ENCODE measurements around the gene PARD6G. TPM values are rescaled to one million over a fixed set of nuclear protein-coding genes. Genes with fewer than 3 reads are reported as not detected.

PARD6G gene
- total and polyA plus RNA-seq, 2 of the 13 experiments (the other 11 are each of a cell fraction or from before 2014, with no cell fraction given): 3.6 to 7.4 TPM

DNA sequence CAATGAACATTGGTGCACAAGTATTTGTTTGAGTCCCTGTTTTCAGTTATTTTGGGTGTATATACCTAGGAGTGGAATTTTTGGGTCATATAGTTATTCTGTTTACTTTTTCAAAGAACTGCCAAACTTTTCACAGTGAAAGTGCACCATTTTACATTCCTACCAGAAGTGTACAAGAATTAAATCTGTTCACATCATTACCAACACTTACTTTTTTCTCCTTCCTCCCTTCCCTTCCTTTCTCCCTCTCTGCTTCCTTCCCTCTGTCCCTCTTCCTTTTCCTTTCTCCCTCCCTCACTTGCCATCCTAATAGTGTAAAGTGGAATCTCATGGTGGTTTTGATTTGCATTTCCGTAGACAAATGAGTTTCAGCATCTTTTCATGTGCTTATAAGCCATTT, 126.4 kb downstream of the PARD6G start:
- Histone ChIP-seq H3K36me3 (replicated peaks in 1 of 2; ENCODE audit: control insufficient read depth in 1 of 2, insufficient read depth in 2 of 2, low read length in 2 of 2) (peaks cover 7 to 60% of the 10 kb centered on the region in 2 experiments), H3K4me3 (replicated peaks in 1 of 3; ENCODE audit: insufficient read depth in 1 of 3, low read depth in 2 of 3, low read length in 3 of 3) (no peak overlapping the region), H3K9ac (ENCODE audit: insufficient read depth, low read depth, low read length) (no peak overlapping the region), H3K79me2 (ENCODE audit: insufficient read depth, low read length) (peaks cover 89% of the 10 kb centered on the region), H3K4me1 (ENCODE audit: insufficient read depth, low read length) (peaks cover 29% of the 10 kb centered on the region), H3K27me3 (ENCODE audit: control insufficient read depth in 1 of 2, insufficient read depth in 2 of 2, low read length in 2 of 2) (no peaks in the 10 kb centered on the region), H2AFZ (ENCODE audit: low read length) (no peak overlapping the region), H3K4me2 (ENCODE audit: low read depth, low read length) (no peak overlapping the region), H3K27ac (ENCODE audit: extremely low read length, insufficient read depth, low read length) (no peak overlapping the region), H3K9me3 (ENCODE audit: low read length) (no peaks in the 10 kb centered on the region), H4K20me1 (ENCODE audit: insufficient read depth, low read length) (peaks cover 29% of the 10 kb centered on the region)
- 97% methylated on average over 1 of the region's 1 CpG for WGBS (ENCODE audit: low lambda C conversion rate)
- TF ChIP-seq MTF2 (CRISPR knock-in tag; IDR thresholded peaks at IDR 0.05; ENCODE audit: borderline replicate concordance): no peak
- ChIA-PET CTCF (ENCODE audit: low intra/inter-chr PET ratio, low total read pairs) (no interaction called here), POLR2A (no interaction called here)
- intact Hi-C loops (cut with micrococcal nuclease; ENCODE audit: unreplicated experiment): no loop called here
- ATAC-seq (no peak), DNase-seq (ENCODE audit: low spot score) (no peak), FAIRE-seq (no peak)
- in situ Hi-C loops (cut with HindIII; ENCODE audit: extremely low pct_ligation_motif_present, low pct_unique_long_range_greater_than_20kb): no loop called here
- BruUV-seq (replicated peaks): no TSS peak

- Histone ChIP-seq H3K79me2 (ENCODE audit: insufficient read depth, low read length) (peaks cover 92% of the 10 kb centered on the region), H3K4me1 (ENCODE audit: insufficient read depth, low read length) (peaks cover 46% of the 10 kb centered on the region), H3K4me2 (ENCODE audit: low read depth, low read length) (no peak overlapping the region), H3K36me3 (replicated peaks in 1 of 2; ENCODE audit: control insufficient read depth in 1 of 2, insufficient read depth in 2 of 2, low read length in 2 of 2) (peaks cover 7 to 56% of the 10 kb centered on the region in 2 experiments), H4K20me1 (ENCODE audit: insufficient read depth, low read length) (peaks cover 41% of the 10 kb centered on the region), H3K4me3 (replicated peaks in 1 of 3; ENCODE audit: insufficient read depth in 1 of 3, low read depth in 2 of 3, low read length in 3 of 3) (no peak overlapping the region), H3K27ac (ENCODE audit: extremely low read length, insufficient read depth, low read length) (no peak overlapping the region), H2AFZ (ENCODE audit: low read length) (no peak overlapping the region), H3K27me3 (ENCODE audit: control insufficient read depth in 1 of 2, insufficient read depth in 2 of 2, low read length in 2 of 2) (no peaks in the 10 kb centered on the region), H3K9ac (ENCODE audit: insufficient read depth, low read depth, low read length) (no peak overlapping the region), H3K9me3 (ENCODE audit: low read length) (no peaks in the 10 kb centered on the region)
- in situ Hi-C loops (cut with HindIII; ENCODE audit: extremely low pct_ligation_motif_present, low pct_unique_long_range_greater_than_20kb): no loop called here
- no peak for DNase-seq (ENCODE audit: low spot score)
- ATAC-seq: no peak
- POLR2A ChIA-PET: no interaction called here
- no TSS peak for BruUV-seq (replicated peaks)
- no peak for TF ChIP-seq ZNF713 (CRISPR knock-in tag; IDR thresholded peaks at IDR 0.05)
- TF ChIP-seq, protein P1, sequence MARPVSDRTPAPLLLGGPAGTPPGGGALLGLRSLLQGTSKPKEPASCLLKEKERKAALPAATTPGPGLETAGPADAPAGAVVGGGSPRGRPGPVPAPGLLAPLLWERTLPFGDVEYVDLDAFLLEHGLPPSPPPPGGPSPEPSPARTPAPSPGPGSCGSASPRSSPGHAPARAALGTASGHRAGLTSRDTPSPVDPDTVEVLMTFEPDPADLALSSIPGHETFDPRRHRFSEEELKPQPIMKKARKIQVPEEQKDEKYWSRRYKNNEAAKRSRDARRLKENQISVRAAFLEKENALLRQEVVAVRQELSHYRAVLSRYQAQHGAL (CRISPR knock-in tag; IDR thresholded peaks at IDR 0.05; ENCODE audit: not compliant biosample characterization): no peak
- TF ChIP-seq ZNF225 (CRISPR knock-in tag; IDR thresholded peaks at IDR 0.05): no peak
- TF ChIP-seq RARG (CRISPR knock-in tag; IDR thresholded peaks at IDR 0.05; ENCODE audit: low read depth): no peak
- TF ChIP-seq SMAD3 (CRISPR knock-in tag; IDR thresholded peaks at IDR 0.05): no peak
- 95% methylated on average over 6 of the region's 6 CpGs for WGBS (ENCODE audit: low lambda C conversion rate)
- intact Hi-C loops (cut with micrococcal nuclease; ENCODE audit: unreplicated experiment): no loop called here
- FAIRE-seq: no peak
- CTCF ChIA-PET (ENCODE audit: low intra/inter-chr PET ratio, low total read pairs): no interaction called here
These were observed 128.2 kb downstream of the PARD6G start for GRCh38 chr18:80119111-80119510.

Measured in HepG2 (cell line).